Thyroid gland (tissue), 4 donors: ENCODE results near the gene SRBD1.

Experiments used
- CTCF ChIP-seq, 6 experiments: fragments of 200-600 bp in 3 of 6; fragments of 450-650 bp in 3 of 6; sonication (generic) in 3 of 6; IDR thresholded peaks; one replicate each; pipeline ENCODE4 v1.5.1; 2016 to 2019; ENCODE audit warnings: antibody characterized with exemption in 6 of 6, mild to moderate bottlenecking in 2 of 6, inconsistent platforms in 1 of 6, moderate library complexity in 1 of 6
- POLR2A ChIP-seq, 2 donors: fragments of 450-650 bp; IDR thresholded peaks; one replicate each; pipeline ENCODE4 v1.6.1; 2017; ENCODE audit warnings: antibody characterized with exemption in 2 of 2, mild to moderate bottlenecking in 2 of 2, moderate library complexity in 1 of 2

DNA sequence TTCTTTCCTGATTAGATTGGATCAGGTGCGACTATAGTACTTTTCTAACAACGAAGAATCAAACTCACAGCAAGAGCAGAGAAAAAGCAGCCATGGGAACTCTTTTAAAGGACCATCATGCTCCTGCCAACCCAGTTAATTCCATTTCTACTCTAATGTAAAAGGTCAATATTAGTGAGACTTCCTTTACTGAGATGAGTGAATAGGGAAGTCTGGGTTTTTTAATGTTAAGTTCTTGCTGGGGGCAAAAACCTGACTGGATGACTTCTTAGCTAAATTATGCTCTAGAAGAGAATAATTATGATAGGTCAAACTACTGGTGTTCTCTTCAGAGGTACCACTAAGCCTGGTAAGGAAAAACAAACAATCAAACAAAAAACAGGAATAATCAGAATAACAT, 8.4 kb downstream of the SRBD1 start:
- TF ChIP-seq CTCF (IDR thresholded peaks at IDR 0.05) (no peak), POLR2A (IDR thresholded peaks at IDR 0.05) (no peak)
